Gastroesophageal sphincter (tissue), 4 donors: ENCODE results near the gene MYO7A. TPM values are rescaled to one million over a fixed set of nuclear protein-coding genes. Genes with fewer than 3 reads are reported as not detected.

ENCODE experiments used
- ATAC-seq: fragments of 150-250 bp; one replicate; pipeline ENCODE4 v1.9.1; 2016; ENCODE audit warnings: mild to moderate bottlenecking, moderate library complexity
- H3K27ac ChIP-seq, 4 donors: fragments of 200-600 bp; sonication (generic) in 3 of 4; 1 replicate in 3 of 4; 2 replicates in 1 of 4; pipeline ENCODE4 v1.5.1; 2016 to 2019
- H3K27me3 ChIP-seq: fragments of 200-600 bp; sonication (generic); one replicate; pipeline ENCODE4 v1.5.1; 2019
- H3K36me3 ChIP-seq, 2 donors: fragments of 200-600 bp; sonication (generic); one replicate each; pipeline ENCODE4 v1.5.1; 2019; ENCODE audit warnings: control low read depth in 1 of 2
- H3K4me1 ChIP-seq, 3 donors: fragments of 200-600 bp; sonication (generic); 1 replicate in 2 of 3; 2 replicates in 1 of 3; pipeline ENCODE4 v1.5.1; 2016 to 2019; ENCODE audit warnings: control low read depth in 2 of 3
- H3K4me3 ChIP-seq, 2 donors: fragments of 200-600 bp; sonication (generic); one replicate each; pipeline ENCODE4 v1.5.1; 2019; ENCODE audit warnings: mild to moderate bottlenecking in 1 of 2, moderate library complexity in 1 of 2
- H3K9me3 ChIP-seq, 3 donors: fragments of 200-600 bp; sonication (generic); one replicate each; pipeline ENCODE4 v1.5.1; 2017 to 2019; ENCODE audit warnings: control low read depth in 2 of 3
- CTCF ChIP-seq, 4 experiments: fragments of 200-600 bp in 2 of 4; fragments of 450-650 bp in 2 of 4; sonication (generic) in 1 of 4; IDR thresholded peaks; one replicate each; pipeline ENCODE4 v1.5.1; 2017 to 2019; ENCODE audit warnings: antibody characterized with exemption in 4 of 4, mild to moderate bottlenecking in 2 of 4, moderate library complexity in 2 of 4
- EP300 ChIP-seq: sonication (generic); formaldehyde crosslinking; IDR thresholded peaks from one replicate; pipeline ENCODE4 v1.6.1; 2017; ENCODE audit warnings: antibody characterized with exemption, mild to moderate bottlenecking
- POLR2A ChIP-seq, 2 donors: fragments of 450-650 bp; IDR thresholded peaks; one replicate each; pipeline ENCODE4 v1.6.1; 2017; ENCODE audit warnings: antibody characterized with exemption in 2 of 2, mild to moderate bottlenecking in 2 of 2, moderate library complexity in 1 of 2
- POLR2AphosphoS5 ChIP-seq: sonication (generic); formaldehyde crosslinking; IDR thresholded peaks from one replicate; pipeline ENCODE4 v1.6.1; 2017; ENCODE audit warnings: antibody characterized with exemption
- WGBS, 2 donors: methylation state at CpG; one replicate each; pipeline ENCODE4 v1.1.5; 2018; ENCODE audit warnings: low coverage in 1 of 2; 5-methylcytosine and 5-hydroxymethylcytosine counted together
- total RNA-seq, 4 donors: library from RNA; depleted of rRNA; stranded (reverse); fragments of >200 nt; gene quantifications; one replicate each; pipeline ENCODE4 v1.1.0, GENCODE V29; 2016

Gene MYO7A
- total RNA-seq, 4 donors from 2014 or later, result 4.0 to 11.8 (median 8.7) TPM

GRCh38 chr11:77202941-77203900 lies 75.2 kb downstream of the MYO7A start:
- H3K27me3 ChIP-seq, result no peaks in the 10 kb centered on the region
- H3K27ac ChIP-seq, result no peak overlapping the region
- H3K36me3 ChIP-seq, result no peaks in the 10 kb centered on the region
- H3K9me3 ChIP-seq, result no peaks in the 10 kb centered on the region
- H3K4me3 ChIP-seq, result no peak overlapping the region
- ATAC-seq, result no peak
- H3K4me1 ChIP-seq, result no peaks in the 10 kb centered on the region
- TF ChIP-seq CTCF (IDR thresholded peaks at IDR 0.05), result no peak
- TF ChIP-seq POLR2A (IDR thresholded peaks at IDR 0.05), result no peak
- WGBS, 2 donors, result 68% methylated on average over 3 of the region's 25 CpGs; no CpG with 5 or more reads in 1 of the 2 donors

GRCh38 chr11:77203901-77204753 lies 76.1 kb downstream of the MYO7A start:
- no peak overlapping the region for H3K27ac ChIP-seq
- WGBS, 2 donors, result 47% methylated on average over 6 of the region's 20 CpGs; no CpG with 5 or more reads in 1 of the 2 donors
- H3K36me3 ChIP-seq, result no peaks in the 10 kb centered on the region
- no peak for TF ChIP-seq POLR2AphosphoS5
- no peak for TF ChIP-seq CTCF (IDR thresholded peaks at IDR 0.05)
- no peak for TF ChIP-seq POLR2A (IDR thresholded peaks at IDR 0.05)
- no peak for TF ChIP-seq EP300
- H3K4me3 ChIP-seq, result no peak overlapping the region
- H3K4me1 ChIP-seq, result no peaks in the 10 kb centered on the region
- H3K27me3 ChIP-seq, result no peaks in the 10 kb centered on the region
- ATAC-seq, result no peak
- H3K9me3 ChIP-seq, result no peaks in the 10 kb centered on the region

GRCh38 chr11:77204754-77205466 lies 76.9 kb downstream of the MYO7A start:
- Histone ChIP-seq H3K36me3 (no peaks in the 10 kb centered on the region), H3K4me3 (no peak overlapping the region), H3K27ac (no peak overlapping the region), H3K9me3 (no peaks in the 10 kb centered on the region), H3K27me3 (no peaks in the 10 kb centered on the region), H3K4me1 (no peaks in the 10 kb centered on the region)
- 75 to 87% methylated on average over 4 to 5 of the region's 12 CpGs for WGBS, 2 donors
- ATAC-seq, result no peak
- TF ChIP-seq POLR2A (IDR thresholded peaks at IDR 0.05) (no peak), CTCF (IDR thresholded peaks at IDR 0.05) (no peak), EP300 (no peak), POLR2AphosphoS5 (no peak)

GRCh38 chr11:77205467-77206263 lies 77.6 kb downstream of the MYO7A start:
- no peak for ATAC-seq
- no peak overlapping the region for H3K4me3 ChIP-seq
- no peaks in the 10 kb centered on the region for H3K27me3 ChIP-seq
- TF ChIP-seq CTCF (IDR thresholded peaks at IDR 0.05) (no peak), EP300 (no peak), POLR2A (IDR thresholded peaks at IDR 0.05) (no peak), POLR2AphosphoS5 (no peak)
- no peaks in the 10 kb centered on the region for H3K9me3 ChIP-seq
- H3K4me1 ChIP-seq, result no peaks in the 10 kb centered on the region
- no peaks in the 10 kb centered on the region for H3K36me3 ChIP-seq
- H3K27ac ChIP-seq, result no peak overlapping the region
- WGBS, 2 donors, result no CpG with 5 or more reads among the region's 30 CpGs
